ENCODE measurements around the gene DAB2IP.

Gene DAB2IP

GRCh38 chr9:121686930-121687541 lies 35.6 kb downstream of the DAB2IP start:
- Mint-ChIP-seq H3K36me3 (ENCODE audit: insufficient read depth) (no peaks in the 10 kb centered on the region), H3K9me3 (no peaks in the 10 kb centered on the region), H3K4me3 (no peak overlapping the region), H3K27ac (ENCODE audit: low read depth) (no peak overlapping the region), H3K4me1 (no peaks in the 10 kb centered on the region), H3K27me3 (peaks cover 1% of the 10 kb centered on the region)
- DNase-seq (ENCODE audit: low spot score in 2 of 2) = peak; percentile 47 to 48
- ATAC-seq (replicated peaks; ENCODE audit: extremely low read depth, poor library complexity, severe bottlenecking) = peak; percentile 58

DNA sequence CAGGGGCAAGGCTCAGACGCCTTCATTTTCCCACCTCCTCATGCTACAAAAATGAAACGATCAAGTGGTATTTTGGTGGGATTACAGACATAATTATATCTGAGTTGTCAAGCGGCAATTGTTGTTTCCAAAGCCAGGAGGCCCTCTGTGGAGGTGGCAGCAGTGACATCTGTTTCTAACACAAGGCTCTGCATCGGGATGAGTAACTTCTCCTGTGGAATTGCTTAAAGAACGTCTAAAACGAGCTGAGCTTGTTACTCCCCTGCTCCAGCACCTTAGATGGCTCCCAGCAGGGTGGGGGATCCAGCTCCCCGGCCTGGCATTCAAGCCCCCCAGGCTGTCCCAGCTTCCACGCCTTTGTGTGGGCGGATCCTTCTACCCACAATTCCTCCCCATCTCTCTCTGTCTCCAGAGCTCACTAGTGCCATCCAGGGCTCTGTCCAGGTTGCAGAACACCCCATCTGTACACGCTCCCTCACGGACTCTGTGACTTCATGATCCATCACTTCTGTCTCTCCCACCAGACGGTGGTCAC lies 36.8 kb downstream of the DAB2IP start:
- Mint-ChIP-seq H3K27me3 (no peaks in the 10 kb centered on the region), H3K9me3 (no peaks in the 10 kb centered on the region), H3K27ac (ENCODE audit: low read depth) (no peak overlapping the region)

DNA sequence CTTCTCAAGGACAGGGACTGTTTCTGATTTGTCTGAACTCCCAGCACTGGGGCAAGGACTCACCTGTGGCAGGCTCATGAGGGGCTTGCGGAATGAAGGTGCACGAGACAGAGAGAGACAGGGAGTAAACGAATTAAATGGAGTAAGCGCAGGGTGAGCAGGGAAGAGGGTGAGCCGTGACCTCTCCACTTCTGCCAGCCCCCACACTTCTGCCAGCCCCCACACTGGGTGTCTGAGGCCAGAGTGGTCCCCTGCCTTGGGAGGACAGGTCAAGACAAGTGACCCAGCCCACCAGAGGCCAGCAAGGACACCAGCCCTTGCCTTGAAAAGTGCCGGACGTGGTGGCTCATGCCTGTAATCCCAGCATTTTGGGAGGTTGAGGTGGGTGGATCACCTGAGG lies 37.2 kb downstream of the DAB2IP start:
- ATAC-seq (replicated peaks; ENCODE audit: extremely low read depth, poor library complexity, severe bottlenecking) (no peak), DNase-seq (ENCODE audit: low spot score in 2 of 2) (no peak)
- no peaks in the 10 kb centered on the region for H3K9me3 Mint-ChIP-seq
- H3K36me3 Mint-ChIP-seq (ENCODE audit: insufficient read depth) = no peaks in the 10 kb centered on the region
- no peaks in the 10 kb centered on the region for H3K4me1 Mint-ChIP-seq
- no peak overlapping the region for H3K27ac Mint-ChIP-seq (ENCODE audit: low read depth)
- no peaks in the 10 kb centered on the region for H3K27me3 Mint-ChIP-seq
- H3K4me3 Mint-ChIP-seq = no peak overlapping the region

More for the DNA sequence above, 36.8 kb downstream of the DAB2IP start:
- no peaks in the 10 kb centered on the region for H3K4me1 Mint-ChIP-seq
- no peak overlapping the region for H3K4me3 Mint-ChIP-seq
- no peak for DNase-seq (ENCODE audit: low spot score in 2 of 2)
- ATAC-seq (replicated peaks; ENCODE audit: extremely low read depth, poor library complexity, severe bottlenecking) = no peak
- H3K36me3 Mint-ChIP-seq (ENCODE audit: insufficient read depth) = no peaks in the 10 kb centered on the region

DNA sequence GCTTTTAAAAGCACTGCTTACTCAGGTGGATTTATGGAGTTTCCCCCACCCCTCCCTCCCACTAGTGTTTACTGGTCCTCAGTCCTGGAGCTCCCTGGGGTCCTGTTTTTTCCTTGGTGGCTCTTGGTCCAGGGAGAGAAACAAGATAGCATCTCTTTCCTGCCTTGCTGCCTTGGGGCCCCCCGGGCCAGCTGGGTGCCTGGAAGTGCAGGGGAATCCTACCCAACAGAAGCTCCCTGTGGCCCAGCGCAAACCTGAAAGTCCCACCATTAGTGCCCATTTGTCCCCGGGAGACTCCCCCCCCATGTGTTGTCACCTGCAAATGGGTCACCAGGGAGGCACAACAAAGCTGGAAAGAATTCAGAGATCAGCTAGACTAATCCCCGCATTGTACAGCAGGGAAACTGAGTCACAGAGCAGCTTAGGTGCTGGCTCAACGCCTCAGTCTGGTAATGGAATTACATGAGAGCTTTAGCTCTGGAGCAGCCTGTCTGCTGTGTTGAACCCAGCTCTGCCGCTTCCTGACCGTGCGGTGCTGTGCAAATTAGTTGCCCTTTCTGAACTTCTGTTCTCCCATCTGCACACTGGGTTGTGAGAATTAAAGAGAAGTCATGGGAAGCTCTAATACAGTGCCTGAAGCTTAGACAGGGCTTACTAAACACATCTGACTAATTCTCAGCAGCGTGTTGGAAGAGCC lies 38.2 kb downstream of the DAB2IP start:
- no peak overlapping the region for H3K4me3 Mint-ChIP-seq
- H3K4me1 Mint-ChIP-seq = no peaks in the 10 kb centered on the region
- no peak for DNase-seq (ENCODE audit: low spot score in 2 of 2)
- H3K36me3 Mint-ChIP-seq (ENCODE audit: insufficient read depth) = no peaks in the 10 kb centered on the region
- H3K27me3 Mint-ChIP-seq = no peaks in the 10 kb centered on the region
- H3K27ac Mint-ChIP-seq (ENCODE audit: low read depth) = no peak overlapping the region
- no peaks in the 10 kb centered on the region for H3K9me3 Mint-ChIP-seq
- ATAC-seq (replicated peaks; ENCODE audit: extremely low read depth, poor library complexity, severe bottlenecking) = no peak

DNA sequence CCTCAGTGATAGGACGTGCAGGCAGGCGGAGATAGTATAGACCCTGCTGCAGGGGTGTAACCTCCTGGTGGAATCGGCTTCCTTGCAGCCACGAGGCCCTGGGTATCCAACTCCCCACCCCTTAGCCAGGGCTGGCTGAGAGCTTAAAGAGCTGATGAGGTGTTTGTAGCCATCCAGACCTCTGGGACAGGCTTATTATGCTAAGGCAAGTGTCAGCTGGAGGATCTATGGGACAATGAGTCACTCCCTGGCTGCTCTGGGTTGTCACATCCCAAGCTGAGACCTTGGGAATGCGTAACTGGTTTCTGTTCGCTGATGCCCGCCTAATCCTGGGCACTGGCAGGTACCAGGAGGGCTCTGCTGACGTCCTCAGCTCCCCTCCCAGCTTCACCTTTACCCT lies 38.9 kb downstream of the DAB2IP start:
- H3K9me3 Mint-ChIP-seq = no peaks in the 10 kb centered on the region
- H3K27ac Mint-ChIP-seq (ENCODE audit: low read depth) = no peak overlapping the region
- no peaks in the 10 kb centered on the region for H3K36me3 Mint-ChIP-seq (ENCODE audit: insufficient read depth)
- no peaks in the 10 kb centered on the region for H3K4me1 Mint-ChIP-seq
- DNase-seq (ENCODE audit: low spot score in 2 of 2) (no peak), ATAC-seq (replicated peaks; ENCODE audit: extremely low read depth, poor library complexity, severe bottlenecking) (no peak)
- no peaks in the 10 kb centered on the region for H3K27me3 Mint-ChIP-seq
- H3K4me3 Mint-ChIP-seq = no peak overlapping the region

DNA sequence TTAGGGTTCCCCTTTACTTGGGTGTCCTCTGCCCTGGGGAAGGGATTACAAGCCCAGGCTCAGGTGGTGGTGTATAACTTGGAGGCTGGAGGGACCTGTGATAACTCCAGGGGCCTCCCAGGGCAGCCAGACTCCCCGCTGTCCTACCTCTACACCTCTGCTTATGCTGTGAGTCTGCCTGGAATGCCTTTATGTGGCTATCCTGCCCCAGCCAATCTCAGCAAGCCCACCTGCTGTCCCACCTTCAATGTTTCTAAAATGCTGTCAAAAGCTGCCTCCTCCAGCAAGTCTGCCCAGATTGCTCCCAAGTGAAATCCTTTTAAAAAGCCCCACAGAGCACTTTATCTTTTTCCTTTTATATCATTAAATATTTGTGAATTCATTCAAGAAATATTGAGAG lies 39.3 kb downstream of the DAB2IP start:
- DNase-seq (ENCODE audit: low spot score in 2 of 2) (no peak), ATAC-seq (replicated peaks; ENCODE audit: extremely low read depth, poor library complexity, severe bottlenecking) (no peak)
- no peaks in the 10 kb centered on the region for H3K36me3 Mint-ChIP-seq (ENCODE audit: insufficient read depth)
- H3K4me3 Mint-ChIP-seq = no peak overlapping the region
- no peaks in the 10 kb centered on the region for H3K9me3 Mint-ChIP-seq
- H3K27me3 Mint-ChIP-seq = no peaks in the 10 kb centered on the region
- no peaks in the 10 kb centered on the region for H3K4me1 Mint-ChIP-seq
- H3K27ac Mint-ChIP-seq (ENCODE audit: low read depth) = no peak overlapping the region

DNA sequence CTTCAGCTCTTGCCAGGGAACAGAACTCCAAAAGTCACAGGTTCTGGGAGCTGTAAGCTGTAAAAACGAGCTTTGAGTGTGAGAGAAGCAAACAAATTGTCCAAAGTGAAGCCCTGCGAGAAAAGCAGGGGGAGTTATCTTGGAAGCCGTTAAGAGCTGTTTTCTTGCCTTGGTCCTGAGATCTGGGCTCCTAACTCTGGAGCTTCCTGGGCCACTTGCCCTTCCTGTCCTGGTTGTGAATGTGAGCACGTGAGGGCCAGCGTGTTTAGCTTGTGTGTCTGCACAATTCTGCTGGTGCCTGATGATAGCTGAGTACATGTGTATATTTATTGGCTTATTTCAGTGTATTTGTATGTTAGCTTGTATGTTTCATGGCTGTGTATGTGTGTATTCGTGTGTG lies 40.5 kb downstream of the DAB2IP start:
- H3K9me3 Mint-ChIP-seq = no peaks in the 10 kb centered on the region
- no peak overlapping the region for H3K4me3 Mint-ChIP-seq
- H3K36me3 Mint-ChIP-seq (ENCODE audit: insufficient read depth) = no peaks in the 10 kb centered on the region
- ATAC-seq (replicated peaks; ENCODE audit: extremely low read depth, poor library complexity, severe bottlenecking) = no peak
- peaks cover 6% of the 10 kb centered on the region for H3K27me3 Mint-ChIP-seq
- no peak overlapping the region for H3K27ac Mint-ChIP-seq (ENCODE audit: low read depth)
- H3K4me1 Mint-ChIP-seq = peaks cover 3% of the 10 kb centered on the region
- DNase-seq (ENCODE audit: low spot score in 2 of 2) = no peak

DNA sequence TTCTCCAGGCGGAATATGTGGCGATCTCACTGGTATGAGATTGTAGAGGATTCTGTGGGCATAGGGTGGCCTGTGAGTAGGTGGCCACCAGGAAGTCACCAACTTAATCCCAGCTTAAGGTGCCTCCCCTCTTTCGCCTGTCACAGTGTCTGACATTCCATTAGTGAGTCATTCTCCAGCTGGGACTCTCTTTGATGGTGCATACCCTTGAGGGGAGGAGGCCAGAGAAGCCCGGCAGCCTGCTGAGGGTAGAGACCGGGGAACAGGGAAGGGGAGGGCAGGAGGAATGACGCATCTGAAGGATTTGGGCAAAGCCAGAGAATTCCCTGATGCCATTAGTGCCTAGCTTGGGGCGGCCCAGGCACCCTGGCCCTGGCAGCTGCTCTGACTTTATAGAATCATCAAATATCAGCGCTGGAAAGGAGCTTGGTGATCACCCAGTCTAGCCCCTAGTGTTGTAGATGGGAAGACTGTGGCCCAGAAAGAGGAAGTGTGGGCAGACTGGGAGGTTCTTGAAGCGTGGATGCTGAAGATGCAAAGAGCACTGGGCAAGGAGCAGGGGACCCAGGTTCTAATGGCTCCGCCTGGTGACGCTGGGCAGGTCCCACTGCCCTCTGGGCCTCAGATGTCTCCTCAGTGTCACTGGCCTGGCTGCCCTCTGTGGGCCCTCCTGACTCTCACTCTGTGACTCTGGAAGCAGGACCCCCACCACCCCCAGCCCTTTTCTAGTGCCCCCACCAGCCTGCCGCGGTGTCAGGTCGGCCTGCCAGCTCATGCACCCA lies 41.4 kb downstream of the DAB2IP start:
- DNase-seq (ENCODE audit: low spot score in 2 of 2) (no peak), ATAC-seq (replicated peaks; ENCODE audit: extremely low read depth, poor library complexity, severe bottlenecking) (no peak)

DNA sequence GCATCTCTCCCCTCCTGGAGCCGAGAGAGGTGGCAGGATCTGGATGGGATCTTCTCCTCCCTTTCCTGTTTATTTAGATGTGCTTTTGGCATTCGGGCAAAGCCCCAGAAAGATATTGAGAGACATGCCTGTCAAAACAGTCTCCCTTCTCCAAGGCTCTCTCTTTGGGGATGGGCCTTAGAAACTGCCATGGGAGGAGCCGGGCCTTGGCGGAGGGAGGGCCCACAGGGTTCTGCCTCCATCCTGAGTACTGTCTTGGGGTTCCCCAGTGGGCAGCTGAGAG lies 41.9 kb downstream of the DAB2IP start:
- no peak overlapping the region for H3K4me3 Mint-ChIP-seq
- no peak overlapping the region for H3K27ac Mint-ChIP-seq (ENCODE audit: low read depth)
- peaks cover 16% of the 10 kb centered on the region for H3K4me1 Mint-ChIP-seq
- peaks cover 20% of the 10 kb centered on the region for H3K27me3 Mint-ChIP-seq
- no peak for ATAC-seq (replicated peaks; ENCODE audit: extremely low read depth, poor library complexity, severe bottlenecking)
- no peaks in the 10 kb centered on the region for H3K36me3 Mint-ChIP-seq (ENCODE audit: insufficient read depth)
- no peak for DNase-seq (ENCODE audit: low spot score in 2 of 2)
- H3K9me3 Mint-ChIP-seq = no peaks in the 10 kb centered on the region

More for the DNA sequence above, 41.4 kb downstream of the DAB2IP start:
- H3K27ac Mint-ChIP-seq (ENCODE audit: low read depth) = no peak overlapping the region
- H3K27me3 Mint-ChIP-seq = peaks cover 15% of the 10 kb centered on the region
- H3K4me1 Mint-ChIP-seq = peaks cover 12% of the 10 kb centered on the region
- H3K9me3 Mint-ChIP-seq = no peaks in the 10 kb centered on the region
- H3K4me3 Mint-ChIP-seq = no peak overlapping the region
- H3K36me3 Mint-ChIP-seq (ENCODE audit: insufficient read depth) = no peaks in the 10 kb centered on the region

GRCh38 chr9:121694001-121694400 lies 42.6 kb downstream of the DAB2IP start:
- no peak overlapping the region for H3K27ac Mint-ChIP-seq (ENCODE audit: low read depth)
- DNase-seq (ENCODE audit: low spot score in 2 of 2) = no peak
- peaks cover 20% of the 10 kb centered on the region for H3K27me3 Mint-ChIP-seq
- no peaks in the 10 kb centered on the region for H3K9me3 Mint-ChIP-seq
- peaks cover 17% of the 10 kb centered on the region for H3K4me1 Mint-ChIP-seq
- no peak for ATAC-seq (replicated peaks; ENCODE audit: extremely low read depth, poor library complexity, severe bottlenecking)
- H3K36me3 Mint-ChIP-seq (ENCODE audit: insufficient read depth) = no peaks in the 10 kb centered on the region
- no peak overlapping the region for H3K4me3 Mint-ChIP-seq

DNA sequence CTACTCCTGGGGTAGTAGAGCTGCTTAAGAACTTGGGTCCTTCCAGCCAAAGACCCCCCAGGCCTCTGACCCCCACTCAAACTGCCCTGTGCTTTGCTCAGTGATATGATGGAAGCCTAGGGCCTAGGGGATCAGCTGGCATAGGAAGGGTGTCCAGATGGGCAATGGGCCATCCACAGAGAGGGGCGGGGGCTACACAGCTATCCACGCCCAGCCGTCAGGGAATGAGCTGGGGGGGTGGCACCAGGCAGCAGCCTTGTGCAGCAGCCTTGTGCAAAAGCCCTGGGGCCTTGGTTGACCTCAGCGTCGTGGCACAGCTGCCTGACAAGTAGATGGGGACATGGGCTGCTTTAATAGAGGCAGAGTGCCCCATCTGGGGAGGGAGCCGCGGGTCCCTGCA lies 43.2 kb downstream of the DAB2IP start:
- ATAC-seq (replicated peaks; ENCODE audit: extremely low read depth, poor library complexity, severe bottlenecking) (no peak), DNase-seq (ENCODE audit: low spot score in 2 of 2) (no peak)
- Mint-ChIP-seq H3K27me3 (peaks cover 20% of the 10 kb centered on the region), H3K36me3 (ENCODE audit: insufficient read depth) (no peaks in the 10 kb centered on the region), H3K27ac (ENCODE audit: low read depth) (no peak overlapping the region), H3K4me1 (peaks cover 17% of the 10 kb centered on the region), H3K9me3 (no peaks in the 10 kb centered on the region), H3K4me3 (no peak overlapping the region)

DNA sequence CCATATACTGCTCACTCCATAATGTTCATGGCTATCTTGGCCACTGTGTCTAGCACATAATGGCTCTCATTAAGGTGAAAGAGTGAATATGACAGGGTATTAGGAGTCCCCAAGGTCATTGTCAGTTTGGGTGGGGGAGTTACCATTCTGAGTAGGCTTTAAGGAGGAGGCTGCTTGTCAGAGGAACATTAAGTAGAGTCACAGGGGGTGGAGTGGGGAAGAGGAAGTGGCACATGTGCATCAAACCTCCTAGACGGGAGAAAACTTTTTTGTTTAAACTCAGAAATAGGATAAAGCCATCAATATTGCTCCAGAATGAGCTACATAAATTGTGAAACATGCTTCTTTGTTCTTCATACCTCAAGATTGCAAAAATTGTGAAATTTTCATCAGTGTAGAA lies 45.5 kb downstream of the DAB2IP start:
- H3K4me1 Mint-ChIP-seq = peaks cover 22% of the 10 kb centered on the region
- no peak overlapping the region for H3K4me3 Mint-ChIP-seq
- H3K9me3 Mint-ChIP-seq = no peaks in the 10 kb centered on the region
- peaks cover 20% of the 10 kb centered on the region for H3K27me3 Mint-ChIP-seq
- H3K27ac Mint-ChIP-seq (ENCODE audit: low read depth) = no peak overlapping the region
- DNase-seq (ENCODE audit: low spot score in 2 of 2) (no peak), ATAC-seq (replicated peaks; ENCODE audit: extremely low read depth, poor library complexity, severe bottlenecking) (no peak)
- no peaks in the 10 kb centered on the region for H3K36me3 Mint-ChIP-seq (ENCODE audit: insufficient read depth)

Data from central memory CD8-positive, alpha-beta T cell (primary cell).